GM18907 (cell line): ENCODE results near the gene TNFRSF6B.
"Not testable (repeated sequence)": the region's sequence is repeated elsewhere in the genome, so short reads cannot be mapped to it uniquely, and the experiment has no call there.

Source experiments
- ATAC-seq: cut with Tn5 transposase; IDR thresholded peaks from one replicate; pipeline ENCODE4 v1.9.1; 2021; ENCODE audit warnings: mild to moderate bottlenecking, moderate library complexity; ENCODE audit not compliant: unreplicated experiment

TNFRSF6B gene

GRCh38 chr20:63661959-63662812, 34.3 kb upstream of the TNFRSF6B start:
- ATAC-seq = no peak

- ATAC-seq = no peak
Measured at GRCh38 chr20:63662813-63663189, 33.7 kb upstream of the TNFRSF6B start.

GRCh38 chr20:63663332-63664066, 33.0 kb upstream of the TNFRSF6B start:
- ATAC-seq = no peak

GRCh38 chr20:63664143-63664851, 32.2 kb upstream of the TNFRSF6B start:
- no peak for ATAC-seq

DNA sequence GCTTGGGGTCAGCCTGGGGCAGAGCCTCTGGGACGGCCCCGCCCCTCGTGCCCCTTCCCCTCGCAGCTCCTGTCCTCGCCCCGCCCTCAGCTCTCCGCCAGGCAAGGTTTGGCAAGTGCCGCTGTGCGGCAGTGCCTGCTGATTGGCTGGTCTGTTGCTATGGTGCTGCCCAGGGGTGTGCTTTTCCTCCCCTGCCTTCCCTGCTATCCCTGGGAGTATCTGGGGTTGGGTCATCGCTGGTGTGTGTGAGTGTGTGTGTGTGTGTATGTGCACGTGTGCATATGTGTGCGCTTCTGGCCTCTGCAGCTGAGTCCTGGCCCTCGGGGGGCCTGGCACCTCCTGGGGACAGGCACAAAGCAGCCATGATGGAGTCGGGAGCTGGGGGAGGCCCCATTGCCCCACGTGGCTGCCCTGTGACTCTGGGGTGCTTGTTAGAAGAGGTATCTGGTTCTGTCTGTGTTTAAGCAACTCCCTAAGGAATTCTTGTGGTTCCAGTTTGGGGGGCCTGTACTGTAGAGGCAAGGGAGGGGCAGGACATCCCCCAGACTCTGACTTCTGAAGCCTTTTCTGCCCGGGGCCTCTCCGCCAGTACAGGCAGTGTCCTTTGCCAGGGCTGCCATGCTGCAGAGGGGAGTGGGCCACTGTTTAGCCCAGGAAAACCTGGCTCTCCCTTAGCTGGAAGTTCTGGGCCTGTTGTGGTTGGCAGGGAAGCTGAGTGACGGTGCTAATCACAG, 31.4 kb upstream of the TNFRSF6B start:
- ATAC-seq = no peak

GRCh38 chr20:63665708-63666107, 30.7 kb upstream of the TNFRSF6B start:
- ATAC-seq = no peak

- ATAC-seq = no peak
Measured at GRCh38 chr20:63667858-63668257, 28.6 kb upstream of the TNFRSF6B start.

DNA sequence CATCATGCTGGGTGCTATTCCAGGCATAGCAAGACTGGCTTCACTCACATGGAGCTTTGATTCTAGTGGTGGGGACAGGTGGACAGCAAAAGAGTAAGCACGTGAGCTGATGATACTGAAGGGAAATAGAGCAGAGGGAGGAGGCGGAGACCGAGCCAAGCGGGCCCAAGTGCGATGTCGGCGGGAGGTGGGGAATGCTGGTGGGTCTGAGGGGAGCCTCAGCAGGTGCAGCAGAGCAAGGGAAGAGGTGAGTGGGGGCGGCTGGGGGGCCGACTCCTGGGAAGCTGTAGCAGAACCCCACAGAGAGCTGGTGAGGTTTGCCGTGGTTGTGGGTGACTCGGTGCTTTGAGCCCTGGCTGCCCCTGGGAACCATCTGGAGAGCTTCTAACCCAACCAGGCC, 28.1 kb upstream of the TNFRSF6B start:
- ATAC-seq = no peak

DNA sequence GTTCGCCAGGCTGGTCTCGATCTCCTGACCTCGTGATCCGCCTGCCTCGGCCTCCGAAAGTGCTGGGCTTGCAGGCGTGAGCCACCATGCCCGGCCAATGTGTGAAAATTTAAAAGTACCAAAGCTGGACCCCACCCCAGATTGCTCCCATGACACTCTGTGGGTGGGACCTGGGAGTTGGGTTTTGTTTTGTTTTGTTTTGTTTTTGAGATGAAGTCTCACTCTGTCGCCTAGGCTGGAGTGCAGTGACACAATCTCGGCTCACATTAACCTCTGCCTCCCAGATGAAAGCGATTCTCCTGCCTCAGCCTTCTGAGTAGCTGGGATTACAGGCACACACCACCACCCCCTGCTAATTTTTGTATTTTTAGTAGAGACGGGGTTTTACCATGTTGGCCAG, 24.8 kb upstream of the TNFRSF6B start:
- not testable (repeated sequence) for ATAC-seq

- ATAC-seq = no peak
Measured at GRCh38 chr20:63672666-63673065, 23.8 kb upstream of the TNFRSF6B start.

GRCh38 chr20:63673951-63674350, 22.5 kb upstream of the TNFRSF6B start:
- ATAC-seq = no peak

DNA sequence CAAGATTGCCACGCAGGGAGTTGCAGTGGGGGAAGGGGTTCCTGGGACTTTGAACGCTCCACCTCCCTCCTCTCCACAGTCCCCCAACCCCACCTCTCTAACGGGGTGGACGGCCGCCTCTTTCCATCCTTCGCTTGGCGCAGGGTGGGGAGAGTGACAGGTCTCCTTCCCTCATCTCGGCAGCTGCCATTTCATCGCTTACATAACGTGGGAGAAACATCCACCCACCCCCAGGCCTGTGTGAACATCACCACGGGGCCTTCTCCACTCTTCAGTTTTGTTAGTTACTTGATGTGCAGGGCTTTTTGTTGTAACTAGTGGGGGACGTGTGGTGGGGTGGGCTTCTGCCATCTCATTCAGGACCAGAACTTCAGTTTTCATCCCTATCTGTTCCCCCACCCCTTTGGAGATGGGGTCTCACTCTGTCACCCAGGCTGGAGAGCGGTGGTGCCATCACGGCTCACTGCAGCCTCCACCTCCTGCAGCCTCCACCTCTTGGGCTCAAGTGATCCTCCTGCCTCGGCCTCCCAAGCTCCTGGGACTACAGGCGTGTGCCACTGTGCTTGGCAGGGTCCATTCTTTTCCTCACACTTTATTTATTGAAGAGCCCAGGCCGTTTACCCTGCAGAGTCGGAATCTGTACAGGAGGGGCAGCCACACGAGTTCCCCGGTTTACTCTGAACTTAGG, 20.6 kb upstream of the TNFRSF6B start:
- ATAC-seq = no peak

GRCh38 chr20:63678071-63678470, 18.4 kb upstream of the TNFRSF6B start:
- no peak for ATAC-seq

- ATAC-seq = no peak
Measured at GRCh38 chr20:63678667-63679465, 17.6 kb upstream of the TNFRSF6B start.

- no peak for ATAC-seq
Measured at GRCh38 chr20:63679799-63680305, 16.6 kb upstream of the TNFRSF6B start.

- no peak for ATAC-seq
Measured at GRCh38 chr20:63680427-63680826, 16.0 kb upstream of the TNFRSF6B start.

DNA sequence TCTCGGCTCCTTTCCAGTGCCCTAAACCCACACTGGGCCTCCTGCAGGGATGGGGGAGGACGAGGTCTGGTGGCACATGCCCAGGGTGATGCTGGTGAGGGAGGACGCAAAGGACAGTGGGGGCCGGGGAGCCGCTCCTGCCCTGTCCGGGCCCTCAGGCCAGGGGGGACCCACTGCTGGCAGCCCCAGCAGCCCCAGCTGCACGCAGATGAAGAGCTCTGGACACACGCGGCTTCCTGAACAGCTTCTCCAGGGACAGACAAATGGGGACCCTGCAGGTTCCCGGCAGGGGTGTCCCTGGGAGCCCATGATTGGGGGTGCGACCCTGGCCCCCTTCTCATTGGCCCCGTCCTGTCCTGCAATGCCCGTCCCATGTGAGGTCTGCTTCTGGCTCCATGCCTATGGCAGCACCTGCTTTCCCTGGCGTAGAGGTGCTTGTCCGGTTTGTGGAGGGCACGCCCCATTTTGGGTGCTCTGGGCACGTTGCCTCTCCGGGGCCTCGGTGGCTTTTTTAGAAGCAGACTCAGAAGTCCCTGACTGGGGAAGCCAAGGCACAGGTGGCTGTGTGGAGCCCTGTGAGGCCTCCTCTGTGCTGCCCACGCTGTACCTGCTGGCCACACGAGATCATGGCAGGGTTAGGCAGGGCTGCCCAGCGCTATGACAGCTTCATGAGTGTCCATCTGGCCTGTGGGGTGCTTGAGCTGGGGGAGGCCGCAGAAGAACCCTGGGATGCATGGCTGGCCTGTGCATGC, 15.4 kb upstream of the TNFRSF6B start:
- ATAC-seq = no peak

GRCh38 chr20:63681609-63682142, 14.8 kb upstream of the TNFRSF6B start:
- ATAC-seq = no peak
